Liver (tissue), 9 donors: ENCODE data around the gene MAP3K15. TPM values are rescaled to one million over a fixed set of nuclear protein-coding genes. Genes with fewer than 3 reads are reported as not detected.
"Not testable (repeated sequence)": the region's sequence is repeated elsewhere in the genome, so short reads cannot be mapped to it uniquely, and the experiment has no call there.

Source experiments
- DNase-seq: peaks from one replicate; pipeline ENCODE4 v3.0.0-alpha.2; 2017; ENCODE audit warnings: low spot score
- H3K27ac ChIP-seq, 2 donors: one replicate each; pipeline ENCODE4 v1.7.0; 2013; ENCODE audit warnings: inconsistent platforms in 2 of 2, low read length in 2 of 2, control low read depth in 1 of 2, low read depth in 1 of 2, mild to moderate bottlenecking in 1 of 2
- H3K27me3 ChIP-seq, 4 donors: one replicate each; pipeline versions ENCODE4 v1.6.1 to v1.7.0; 2013; ENCODE audit warnings: low read length in 3 of 4, inconsistent platforms in 1 of 4, mild to moderate bottlenecking in 1 of 4, moderate library complexity in 1 of 4; ENCODE audit not compliant: control insufficient read depth in 4 of 4, insufficient read depth in 4 of 4
- H3K36me3 ChIP-seq, 4 donors: one replicate each; pipeline versions ENCODE4 v1.6.1 to v1.7.0; 2013; ENCODE audit warnings: low read length in 3 of 4, mild to moderate bottlenecking in 3 of 4, low read depth in 1 of 4, moderate library complexity in 1 of 4; ENCODE audit not compliant: control insufficient read depth in 4 of 4, insufficient read depth in 3 of 4
- H3K4me1 ChIP-seq, 4 donors: one replicate each; pipeline versions ENCODE4 v1.6.1 to v1.7.0; 2013; ENCODE audit warnings: low read length in 3 of 4, mild to moderate bottlenecking in 3 of 4, moderate library complexity in 1 of 4; ENCODE audit not compliant: control insufficient read depth in 4 of 4, insufficient read depth in 4 of 4
- H3K4me3 ChIP-seq, 3 donors: one replicate each; pipeline versions ENCODE4 v1.6.1 to v1.7.0; 2013; ENCODE audit warnings: low read length in 3 of 3, control low read depth in 1 of 3, low read depth in 1 of 3, mild to moderate bottlenecking in 1 of 3
- H3K9ac ChIP-seq, 2 donors: one replicate each; pipeline ENCODE4 v1.7.0; 2013; ENCODE audit warnings: low read length in 2 of 2, mild to moderate bottlenecking in 2 of 2, moderate library complexity in 2 of 2, control low read depth in 1 of 2, low read depth in 1 of 2
- H3K9me3 ChIP-seq, 4 donors: one replicate each; pipeline versions ENCODE4 v1.6.1 to v1.7.0; 2013; ENCODE audit warnings: low read length in 3 of 4; ENCODE audit not compliant: control insufficient read depth in 4 of 4
- CTCF ChIP-seq: fragments of 150-350 bp; IDR thresholded peaks from 2 replicates; pipeline ENCODE4 v1.5.1; 2017; ENCODE audit warnings: improper control_type of control experiment, low read depth, low read length; ENCODE audit not compliant: missing input control
- EGR1 ChIP-seq, 2 donors: IDR thresholded peaks; 2 replicates each; pipeline ENCODE4 v1.6.1; 2016 to 2018; ENCODE audit warnings: antibody characterized with exemption in 2 of 2, low read depth in 2 of 2
- FOXA1 ChIP-seq: IDR thresholded peaks from 2 replicates; pipeline ENCODE4 v1.6.1; 2016; ENCODE audit warnings: antibody characterized with exemption
- FOXA2 ChIP-seq: IDR thresholded peaks from 2 replicates; pipeline ENCODE4 v1.6.1; 2016; ENCODE audit warnings: antibody characterized with exemption
- GABPA ChIP-seq, 2 donors: IDR thresholded peaks in 1 of 2; conservative IDR thresholded peaks in 1 of 2; 2 replicates each; pipeline ENCODE4 v1.6.1; 2016; ENCODE audit warnings: antibody characterized with exemption in 2 of 2, mild to moderate bottlenecking in 1 of 2, moderate library complexity in 1 of 2
- HNF4A ChIP-seq, 2 donors: conservative IDR thresholded peaks; 2 replicates each; pipeline ENCODE4 v1.6.1; 2016; ENCODE audit warnings: antibody characterized with exemption in 2 of 2, mild to moderate bottlenecking in 2 of 2
- HNF4G ChIP-seq: IDR thresholded peaks from 2 replicates; pipeline ENCODE4 v1.6.1; 2016; ENCODE audit warnings: antibody characterized with exemption
- NR2F2 ChIP-seq: IDR thresholded peaks from 2 replicates; pipeline ENCODE4 v1.6.1; 2016; ENCODE audit warnings: antibody characterized with exemption
- RAD21 ChIP-seq, 2 donors: IDR thresholded peaks; 2 replicates each; pipeline ENCODE4 v1.6.1; 2016; ENCODE audit warnings: antibody characterized with exemption in 2 of 2, mild to moderate bottlenecking in 2 of 2
- REST ChIP-seq: IDR thresholded peaks from 2 replicates; pipeline ENCODE4 v1.6.1; 2016; ENCODE audit warnings: antibody characterized with exemption, mild to moderate bottlenecking
- RXRA ChIP-seq, 2 donors: IDR thresholded peaks; 2 replicates each; pipeline ENCODE4 v1.6.1; 2017 to 2018; ENCODE audit warnings: antibody characterized with exemption in 2 of 2, mild to moderate bottlenecking in 1 of 2
- SP1 ChIP-seq: IDR thresholded peaks from 2 replicates; pipeline ENCODE4 v1.6.1; 2018; ENCODE audit warnings: antibody characterized with exemption, mild to moderate bottlenecking
- WGBS: extraction: QIAGEN DNeasy Blood & Tissue Kit; methylation state at CpG from one replicate; pipeline ENCODE4 v1.1.7; 2013; 5-methylcytosine and 5-hydroxymethylcytosine counted together
- polyA plus RNA-seq, 2 donors: library from polyadenylated mRNA; stranded (reverse) in 1 of 2; unstranded in 1 of 2; fragments of 200-250 nt in 1 of 2; fragments of >200 nt in 1 of 2; fragmentation: Nextera tagmentation in 1 of 2; extraction: Ambion mirVana in 1 of 2; gene quantifications; one replicate each; pipeline versions ENCODE4 v1.2.1 to v1.2.3, GENCODE V29; 2013 to 2015
- total RNA-seq, 2 donors: library from RNA; depleted of rRNA; stranded (reverse); fragments of >200 nt; gene quantifications; one replicate each; pipeline ENCODE4 v1.2.3, GENCODE V29; 2014
- TF ChIP-seq, protein P1 (sequence below): IDR thresholded peaks from 2 replicates; pipeline ENCODE4 v1.6.1; 2016; ENCODE audit warnings: antibody characterized with exemption
- TF ChIP-seq, protein P2 (sequence below): IDR thresholded peaks from 2 replicates; pipeline ENCODE4 v1.6.1; 2016; ENCODE audit warnings: antibody characterized with exemption
- donor health status: healthy.
- donor health status: healthy.
- donor health status: healthy.
- donor health status: healthy.
- donor health status: healthy.

Gene MAP3K15
- total and polyA plus RNA-seq, 4 donors: 0.09 to 0.28 TPM; not detected in 2

DNA sequence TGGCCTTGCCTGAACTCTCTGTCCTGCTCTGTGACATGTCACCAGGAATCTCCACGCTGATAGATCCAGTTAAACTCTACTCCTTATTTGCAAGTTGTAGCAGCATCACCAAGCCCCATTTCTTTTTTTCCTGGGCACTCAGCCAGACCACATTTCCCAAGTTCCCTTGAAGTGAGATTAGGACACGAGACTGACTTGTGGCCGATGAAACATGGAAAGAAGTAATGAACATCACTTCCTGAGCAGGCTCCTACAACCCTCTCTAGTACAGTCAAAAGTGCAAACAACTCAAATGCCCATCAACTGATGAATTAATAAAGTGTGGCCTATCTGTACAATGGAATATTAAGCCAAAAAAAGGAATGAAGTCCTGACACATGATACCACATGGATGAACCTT lies 74.6 kb downstream of the MAP3K15 start:
- Histone ChIP-seq H3K9ac (no peak overlapping the region), H3K27ac (no peak overlapping the region), H3K4me1 (no peaks in the 10 kb centered on the region), H3K36me3 (no peaks in the 10 kb centered on the region), H3K4me3 (no peak overlapping the region), H3K27me3 (no peaks in the 10 kb centered on the region), H3K9me3 (no peaks in the 10 kb centered on the region)
- DNase-seq: no peak
- 55% methylated on average over 3 of the region's 3 CpGs for WGBS
- TF ChIP-seq, protein P1, sequence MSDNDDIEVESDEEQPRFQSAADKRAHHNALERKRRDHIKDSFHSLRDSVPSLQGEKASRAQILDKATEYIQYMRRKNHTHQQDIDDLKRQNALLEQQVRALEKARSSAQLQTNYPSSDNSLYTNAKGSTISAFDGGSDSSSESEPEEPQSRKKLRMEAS: no peak
- TF ChIP-seq, protein P2, sequence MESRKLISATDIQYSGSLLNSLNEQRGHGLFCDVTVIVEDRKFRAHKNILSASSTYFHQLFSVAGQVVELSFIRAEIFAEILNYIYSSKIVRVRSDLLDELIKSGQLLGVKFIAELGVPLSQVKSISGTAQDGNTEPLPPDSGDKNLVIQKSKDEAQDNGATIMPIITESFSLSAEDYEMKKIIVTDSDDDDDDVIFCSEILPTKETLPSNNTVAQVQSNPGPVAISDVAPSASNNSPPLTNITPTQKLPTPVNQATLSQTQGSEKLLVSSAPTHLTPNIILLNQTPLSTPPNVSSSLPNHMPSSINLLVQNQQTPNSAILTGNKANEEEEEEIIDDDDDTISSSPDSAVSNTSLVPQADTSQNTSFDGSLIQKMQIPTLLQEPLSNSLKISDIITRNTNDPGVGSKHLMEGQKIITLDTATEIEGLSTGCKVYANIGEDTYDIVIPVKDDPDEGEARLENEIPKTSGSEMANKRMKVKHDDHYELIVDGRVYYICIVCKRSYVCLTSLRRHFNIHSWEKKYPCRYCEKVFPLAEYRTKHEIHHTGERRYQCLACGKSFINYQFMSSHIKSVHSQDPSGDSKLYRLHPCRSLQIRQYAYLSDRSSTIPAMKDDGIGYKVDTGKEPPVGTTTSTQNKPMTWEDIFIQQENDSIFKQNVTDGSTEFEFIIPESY: no peak
- TF ChIP-seq FOXA2 (no peak), SP1 (no peak), EGR1 (IDR thresholded peaks at IDR 0.05; ENCODE audit: low read depth in 2 of 2) (no peak), CTCF (no peak), HNF4A (conservative IDR thresholded peaks at IDR 0.05) (no peak), HNF4G (no peak), GABPA (IDR thresholded peaks at IDR 0.05 in 1 of 2, conservative IDR thresholded peaks at IDR 0.05 in 1 of 2) (no peak), NR2F2 (no peak), RAD21 (IDR thresholded peaks at IDR 0.05) (no peak), FOXA1 (no peak), REST (no peak), RXRA (IDR thresholded peaks at IDR 0.05) (no peak)

- H3K9me3 ChIP-seq, H3K27me3 ChIP-seq, H3K27ac ChIP-seq, H3K9ac ChIP-seq, H3K4me1 ChIP-seq, DNase-seq, H3K36me3 ChIP-seq, H3K4me3 ChIP-seq: not testable (repeated sequence)
- WGBS: 88% methylated on average over 4 of the region's 4 CpGs
Measured at GRCh38 chrX:19422661-19423060, 92.6 kb downstream of the MAP3K15 start.
